Measurements from ENCODE around the gene RAB4B.
A peak's percentile ranks its signal among the peaks of the same experiment; 100 is the strongest.
"Not testable (repeated sequence)": the region's sequence is repeated elsewhere in the genome, so short reads cannot be mapped to it uniquely, and the experiment has no call there.

RAB4B gene

GRCh38 chr19:40826699-40827385, 48.8 kb downstream of the RAB4B start:
- DNase-seq (ENCODE audit: low read depth in 1 of 2, low spot score in 1 of 2), result peak in 1 of 2 experiments; percentile 52
- TF ChIP-seq POLR2AphosphoS5 (IDR thresholded peaks at IDR 0.05; ENCODE audit: low read depth), result peak; percentile 58; the same call in 1 of the 2 replicates
- H3K27ac ChIP-seq (replicated peaks), result peak overlapping the region; percentile 60
- not testable (repeated sequence) for H3K27me3 ChIP-seq (ENCODE audit: insufficient read depth, poor library complexity, severe bottlenecking); H3K4me3 ChIP-seq (replicated peaks; ENCODE audit: insufficient read depth, low read length)

- H3K27ac ChIP-seq (replicated peaks), result peak overlapping the region; percentile 60
- H3K4me3 ChIP-seq (replicated peaks; ENCODE audit: insufficient read depth, low read length), result no peak overlapping the region
- no peak for TF ChIP-seq GABPA (IDR thresholded peaks at IDR 0.05; ENCODE audit: low read depth)
- TF ChIP-seq CTCF (IDR thresholded peaks at IDR 0.05; ENCODE audit: insufficient read depth, low read length), result no peak
- TF ChIP-seq SPI1 (IDR thresholded peaks at IDR 0.05; ENCODE audit: borderline replicate concordance, low read depth), result 0 out of 2 replicates have a peak, but pooled peaks have one; percentile 36
- DNase-seq (ENCODE audit: low read depth in 1 of 2, low spot score in 1 of 2), result no peak
- H3K27me3 ChIP-seq (ENCODE audit: insufficient read depth, poor library complexity, severe bottlenecking), result no peaks in the 10 kb centered on the region
Observed at GRCh38 chr19:40827386-40828247, 49.6 kb downstream of the RAB4B start.

DNA sequence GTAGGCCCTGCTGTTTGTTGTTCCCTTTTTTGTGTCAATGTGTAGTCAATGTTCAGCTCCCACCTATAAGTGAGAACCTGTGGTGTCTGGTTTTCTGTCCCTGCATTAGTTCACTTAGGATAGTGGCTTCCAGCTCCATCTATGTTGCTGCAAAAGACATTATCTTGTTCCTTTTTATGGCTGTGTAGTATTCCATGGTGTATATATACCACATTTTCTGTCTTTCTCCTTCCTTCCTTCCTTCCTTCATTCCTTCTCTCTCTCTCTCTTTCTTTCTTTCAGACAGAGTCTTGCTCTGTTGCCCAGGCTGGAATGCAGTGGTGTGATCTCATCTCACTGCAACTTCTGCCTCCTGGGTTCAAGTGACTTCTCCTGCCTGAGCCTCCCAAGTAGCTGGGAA, 51.2 kb downstream of the RAB4B start:
- TF ChIP-seq POLR2AphosphoS5 (IDR thresholded peaks at IDR 0.05; ENCODE audit: low read depth) (no peak), REST (IDR thresholded peaks at IDR 0.05; ENCODE audit: insufficient replicate concordance, low read depth) (no peak), SPI1 (IDR thresholded peaks at IDR 0.05; ENCODE audit: borderline replicate concordance, low read depth) (no peak), GABPA (IDR thresholded peaks at IDR 0.05; ENCODE audit: low read depth) (no peak), CTCF (IDR thresholded peaks at IDR 0.05; ENCODE audit: insufficient read depth, low read length) (no peak)

DNA sequence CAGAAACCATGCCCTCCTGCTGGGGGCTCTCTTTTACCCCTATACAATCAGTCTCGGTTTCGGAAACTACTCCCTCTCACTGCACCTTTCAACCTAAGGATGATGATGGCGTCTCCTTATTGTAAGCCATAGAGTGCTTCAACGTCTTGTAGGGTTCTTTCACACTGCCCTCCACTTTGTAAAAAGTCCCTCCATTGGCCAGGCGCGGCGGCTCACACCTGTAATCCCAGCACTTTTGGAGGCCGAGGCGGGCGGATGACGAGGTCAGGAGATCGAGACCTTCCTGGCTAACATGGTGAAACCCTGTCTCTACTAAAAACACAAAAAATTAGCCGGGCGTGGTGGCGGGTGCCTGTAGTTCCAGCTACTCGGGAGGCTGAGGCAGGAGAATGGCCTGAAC, 52.7 kb downstream of the RAB4B start:
- H3K27me3 ChIP-seq (ENCODE audit: insufficient read depth, poor library complexity, severe bottlenecking); H3K4me3 ChIP-seq (replicated peaks; ENCODE audit: insufficient read depth, low read length); DNase-seq (ENCODE audit: low read depth in 1 of 2, low spot score in 1 of 2): not testable (repeated sequence)
- H3K27ac ChIP-seq (replicated peaks), result peak overlapping the region; percentile 67

More for the DNA sequence above, 51.2 kb downstream of the RAB4B start:
- Histone ChIP-seq H3K4me3 (replicated peaks; ENCODE audit: insufficient read depth, low read length) (no peak overlapping the region), H3K27me3 (ENCODE audit: insufficient read depth, poor library complexity, severe bottlenecking) (no peaks in the 10 kb centered on the region), H3K27ac (replicated peaks) (no peak overlapping the region)
- no peak for DNase-seq (ENCODE audit: low read depth in 1 of 2, low spot score in 1 of 2)

- no peak overlapping the region for H3K4me3 ChIP-seq (replicated peaks; ENCODE audit: insufficient read depth, low read length)
- DNase-seq (ENCODE audit: low read depth in 1 of 2, low spot score in 1 of 2), result peak in 1 of 2 experiments; percentile 87
- H3K27ac ChIP-seq (replicated peaks), result peak overlapping the region; percentile 67
- TF ChIP-seq CTCF (IDR thresholded peaks at IDR 0.05; ENCODE audit: insufficient read depth, low read length) (no peak), GABPA (IDR thresholded peaks at IDR 0.05; ENCODE audit: low read depth) (no peak), POLR2AphosphoS5 (IDR thresholded peaks at IDR 0.05; ENCODE audit: low read depth) (no peak), REST (IDR thresholded peaks at IDR 0.05; ENCODE audit: insufficient replicate concordance, low read depth) (no peak), SPI1 (IDR thresholded peaks at IDR 0.05; ENCODE audit: borderline replicate concordance, low read depth) (no peak)
- no peaks in the 10 kb centered on the region for H3K27me3 ChIP-seq (ENCODE audit: insufficient read depth, poor library complexity, severe bottlenecking)
Observed at GRCh38 chr19:40831502-40832430, 53.7 kb downstream of the RAB4B start.

DNA sequence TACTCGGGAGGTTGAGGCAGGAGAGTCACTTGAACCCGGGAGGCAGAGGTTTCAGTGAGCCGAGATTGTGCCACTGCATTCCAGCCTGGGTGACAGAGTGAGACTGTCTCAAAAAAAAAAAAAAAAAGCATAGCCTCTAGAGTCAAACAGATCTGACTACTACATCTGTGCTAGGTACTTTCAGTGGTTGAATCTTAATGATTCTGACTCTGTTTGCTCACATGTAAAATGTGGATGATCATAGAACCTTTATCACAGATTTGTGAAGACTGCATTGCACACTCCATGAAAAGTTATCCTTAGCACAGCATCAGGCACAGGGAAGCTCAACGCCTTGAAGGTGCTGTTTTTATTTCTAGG, 54.4 kb downstream of the RAB4B start:
- H3K27me3 ChIP-seq (ENCODE audit: insufficient read depth, poor library complexity, severe bottlenecking); DNase-seq (ENCODE audit: low read depth in 1 of 2, low spot score in 1 of 2); H3K4me3 ChIP-seq (replicated peaks; ENCODE audit: insufficient read depth, low read length): not testable (repeated sequence)
- H3K27ac ChIP-seq (replicated peaks), result peak overlapping the region; percentile 67

Data from HL-60 (cell line).